Neural cell (in vitro differentiated cells): Measurements from ENCODE around the gene DUSP22. TPM values are rescaled to one million over a fixed set of nuclear protein-coding genes. Genes with fewer than 3 reads are reported as not detected.
A peak's percentile ranks its signal among the peaks of the same experiment; 100 is the strongest.

Experiments used
- H2AFZ ChIP-seq: fragments of 200-600, 300-800 bp; sonication (generic), shearing (Covaris generic); 2 replicates; pipeline ENCODE4 v1.6.0; 2014; ENCODE audit warnings: low read depth, mild to moderate bottlenecking, antibody characterized with exemption, low read length, moderate library complexity
- H3F3A ChIP-seq: fragments of 200-600 bp; shearing (Covaris generic); 2 replicates; pipeline ENCODE4 v1.6.1; 2016; ENCODE audit warnings: mild to moderate bottlenecking, moderate library complexity, mixed read lengths, antibody characterized with exemption, low read length; ENCODE audit not compliant: insufficient read depth, poor library complexity, severe bottlenecking
- H3K27ac ChIP-seq: fragments of 200-600, 300-800 bp; sonication (generic), shearing (Covaris generic); 2 replicates; pipeline ENCODE4 v1.5.1; 2014; ENCODE audit warnings: mild to moderate bottlenecking, low read length, moderate library complexity
- H3K27me3 ChIP-seq: fragments of 300-800, 200-600 bp; sonication (generic), shearing (Covaris generic); 2 replicates; pipeline ENCODE4 v1.6.0; 2014; ENCODE audit warnings: mild to moderate bottlenecking, low read depth, low read length, moderate library complexity; ENCODE audit not compliant: insufficient read depth
- H3K36me3 ChIP-seq: fragments of 300-800, 200-600 bp; sonication (generic), shearing (Covaris generic); 2 replicates; pipeline ENCODE4 v1.5.1; 2014; ENCODE audit warnings: mild to moderate bottlenecking, antibody characterized with exemption, low read length, moderate library complexity; ENCODE audit not compliant: insufficient read depth
- H3K4me2 ChIP-seq: fragments of 300-800, 200-600 bp; sonication (generic), shearing (Covaris generic); 2 replicates; pipeline ENCODE4 v1.6.0; 2014; ENCODE audit warnings: mild to moderate bottlenecking, low read length
- H3K4me3 ChIP-seq: fragments of 300-800, 200-600 bp; sonication (generic), shearing (Covaris generic); 2 replicates; pipeline ENCODE4 v1.5.1; 2014; ENCODE audit warnings: mild to moderate bottlenecking, low read length, moderate library complexity
- H3K79me2 ChIP-seq: fragments of 200-600 bp; shearing (Covaris generic); replicated peaks from 2 replicates; pipeline ENCODE4 v1.6.0; 2014; ENCODE audit warnings: mild to moderate bottlenecking, low read length, moderate library complexity; ENCODE audit not compliant: insufficient read depth
- H3K9ac ChIP-seq: fragments of 300-800, 200-600 bp; sonication (generic), shearing (Covaris generic); 2 replicates; pipeline ENCODE4 v1.6.1; 2016; ENCODE audit warnings: mild to moderate bottlenecking, low read length, mixed read lengths
- H3K9me2 ChIP-seq: fragments of 200-600 bp; shearing (Covaris generic); 2 replicates; pipeline ENCODE4 v1.6.1; 2016; ENCODE audit warnings: mild to moderate bottlenecking, low read length, mixed read lengths; ENCODE audit not compliant: insufficient read depth
- H3K9me3 ChIP-seq: fragments of 200-600, 300-800 bp; sonication (generic), shearing (Covaris generic); 2 replicates; pipeline ENCODE4 v1.6.1; 2016; ENCODE audit warnings: mild to moderate bottlenecking, mixed run types, low read length, moderate library complexity, mixed read lengths
- H4K20me1 ChIP-seq: fragments of 200-600 bp; shearing (Covaris generic); 2 replicates; pipeline ENCODE4 v1.6.1; 2016; ENCODE audit warnings: mild to moderate bottlenecking, mixed run types; ENCODE audit not compliant: insufficient read depth
- EP300 ChIP-seq: fragments of 450-650 bp; conservative IDR thresholded peaks from 2 replicates; pipeline ENCODE4 v1.6.1; 2014; ENCODE audit warnings: antibody characterized with exemption, mild to moderate bottlenecking, moderate library complexity; ENCODE audit not compliant: poor library complexity, severe bottlenecking
- EZH2 ChIP-seq: fragments of 200-600, 300-800 bp; shearing (Covaris generic), sonication (generic); IDR thresholded peaks from 2 replicates; pipeline ENCODE4 v1.6.1; 2014; ENCODE audit warnings: antibody characterized with exemption, low read length, borderline replicate concordance, mild to moderate bottlenecking; ENCODE audit not compliant: insufficient read depth, poor library complexity, severe bottlenecking
- MXI1 ChIP-seq: fragments of 450-650 bp; conservative IDR thresholded peaks from 2 replicates; pipeline ENCODE4 v1.6.1; 2014; ENCODE audit warnings: antibody characterized with exemption, mild to moderate bottlenecking; ENCODE audit not compliant: poor library complexity, severe bottlenecking
- POLR2AphosphoS5 ChIP-seq: IDR thresholded peaks from 2 replicates; pipeline ENCODE4 v1.6.1; 2012
- RAD21 ChIP-seq: fragments of 450-650 bp; conservative IDR thresholded peaks from 2 replicates; pipeline ENCODE4 v1.6.1; 2014; ENCODE audit warnings: antibody characterized with exemption, mild to moderate bottlenecking, moderate library complexity
- SMC3 ChIP-seq: fragments of 450-650 bp; conservative IDR thresholded peaks from 2 replicates; pipeline ENCODE4 v1.6.1; 2014; ENCODE audit warnings: antibody characterized with exemption, mild to moderate bottlenecking, moderate library complexity; ENCODE audit not compliant: poor library complexity
- TAF1 ChIP-seq: IDR thresholded peaks from 2 replicates; pipeline ENCODE4 v1.6.1; 2012; ENCODE audit warnings: low read depth
- polyA minus RNA-seq: library from RNA; depleted of rRNA, polyadenylated mRNA; stranded (reverse); fragments of >200 nt; gene quantifications from 2 replicates; pipeline ENCODE4 v1.2.3, GENCODE V29; 2014
- polyA plus RNA-seq: library from polyadenylated mRNA; depleted of rRNA; stranded (reverse); fragments of >200 nt; gene quantifications from 2 replicates; pipeline ENCODE4 v1.2.3, GENCODE V29; 2014
- TF ChIP-seq, protein P1 (sequence below): IDR thresholded peaks from 2 replicates; pipeline ENCODE4 v1.6.1; 2012; ENCODE audit warnings: borderline replicate concordance
- TF ChIP-seq, protein P2 (sequence below): fragments of 450-650 bp; IDR thresholded peaks from 2 replicates; pipeline ENCODE4 v1.5.1; 2014; ENCODE audit warnings: antibody characterized with exemption, mild to moderate bottlenecking, moderate library complexity; ENCODE audit not compliant: poor library complexity, severe bottlenecking

DUSP22 gene, protein sequence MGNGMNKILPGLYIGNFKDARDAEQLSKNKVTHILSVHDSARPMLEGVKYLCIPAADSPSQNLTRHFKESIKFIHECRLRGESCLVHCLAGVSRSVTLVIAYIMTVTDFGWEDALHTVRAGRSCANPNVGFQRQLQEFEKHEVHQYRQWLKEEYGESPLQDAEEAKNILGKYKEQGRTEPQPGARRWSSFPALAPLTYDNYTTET
- polyA plus RNA-seq (24.9 and 31.8 TPM in 2 replicates), polyA minus RNA-seq (32.5 and 41.6 TPM in 2 replicates)

DNA sequence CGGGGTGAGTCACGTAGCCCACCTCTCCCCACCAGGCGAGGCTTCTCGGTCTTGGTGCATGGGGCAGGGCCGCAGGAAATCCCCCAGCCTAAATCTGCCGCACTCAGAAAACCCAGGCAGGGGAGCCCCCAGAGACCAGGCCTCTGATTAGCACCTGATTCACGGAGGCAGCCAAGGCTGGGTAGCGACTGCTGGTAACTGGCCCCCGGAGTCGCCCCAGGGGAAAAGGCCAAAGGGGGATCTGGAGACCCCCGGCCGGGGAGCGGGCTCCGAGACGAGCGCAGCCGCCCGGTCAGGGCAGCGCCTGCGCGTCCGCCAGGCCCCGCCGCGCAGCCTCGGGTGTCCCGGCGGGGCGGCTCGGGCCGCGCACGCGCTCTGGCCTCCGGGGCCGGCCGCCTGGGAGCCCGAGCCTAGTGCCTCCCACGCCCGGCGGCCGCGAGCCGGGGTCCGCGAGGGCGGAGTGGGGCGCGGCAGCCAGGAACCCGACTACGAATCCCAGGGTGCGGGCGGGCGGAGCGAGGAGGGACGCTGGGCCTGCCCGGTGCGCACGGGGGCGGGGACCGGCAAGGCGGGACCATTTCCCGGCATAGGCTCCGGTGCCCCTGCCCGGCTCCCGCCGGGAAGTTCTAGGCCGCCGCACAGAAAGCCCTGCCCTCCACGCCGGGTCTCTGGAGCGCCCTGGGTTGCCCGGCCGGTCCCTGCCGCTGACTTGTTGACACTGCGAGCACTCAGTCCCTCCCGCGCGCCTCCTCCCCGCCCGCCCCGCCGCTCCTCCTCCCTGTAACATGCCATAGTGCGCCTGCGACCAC is at the start of gene DUSP22:
TSS of gene DUSP22 (plus strand) at position 791 of the 809 bp plus-strand sequence. CDS start 53 bp downstream, outside the sequence.
- peak within 1 kb of the TSS; percentile 6 for H3K27ac ChIP-seq
- TF ChIP-seq, protein P1, sequence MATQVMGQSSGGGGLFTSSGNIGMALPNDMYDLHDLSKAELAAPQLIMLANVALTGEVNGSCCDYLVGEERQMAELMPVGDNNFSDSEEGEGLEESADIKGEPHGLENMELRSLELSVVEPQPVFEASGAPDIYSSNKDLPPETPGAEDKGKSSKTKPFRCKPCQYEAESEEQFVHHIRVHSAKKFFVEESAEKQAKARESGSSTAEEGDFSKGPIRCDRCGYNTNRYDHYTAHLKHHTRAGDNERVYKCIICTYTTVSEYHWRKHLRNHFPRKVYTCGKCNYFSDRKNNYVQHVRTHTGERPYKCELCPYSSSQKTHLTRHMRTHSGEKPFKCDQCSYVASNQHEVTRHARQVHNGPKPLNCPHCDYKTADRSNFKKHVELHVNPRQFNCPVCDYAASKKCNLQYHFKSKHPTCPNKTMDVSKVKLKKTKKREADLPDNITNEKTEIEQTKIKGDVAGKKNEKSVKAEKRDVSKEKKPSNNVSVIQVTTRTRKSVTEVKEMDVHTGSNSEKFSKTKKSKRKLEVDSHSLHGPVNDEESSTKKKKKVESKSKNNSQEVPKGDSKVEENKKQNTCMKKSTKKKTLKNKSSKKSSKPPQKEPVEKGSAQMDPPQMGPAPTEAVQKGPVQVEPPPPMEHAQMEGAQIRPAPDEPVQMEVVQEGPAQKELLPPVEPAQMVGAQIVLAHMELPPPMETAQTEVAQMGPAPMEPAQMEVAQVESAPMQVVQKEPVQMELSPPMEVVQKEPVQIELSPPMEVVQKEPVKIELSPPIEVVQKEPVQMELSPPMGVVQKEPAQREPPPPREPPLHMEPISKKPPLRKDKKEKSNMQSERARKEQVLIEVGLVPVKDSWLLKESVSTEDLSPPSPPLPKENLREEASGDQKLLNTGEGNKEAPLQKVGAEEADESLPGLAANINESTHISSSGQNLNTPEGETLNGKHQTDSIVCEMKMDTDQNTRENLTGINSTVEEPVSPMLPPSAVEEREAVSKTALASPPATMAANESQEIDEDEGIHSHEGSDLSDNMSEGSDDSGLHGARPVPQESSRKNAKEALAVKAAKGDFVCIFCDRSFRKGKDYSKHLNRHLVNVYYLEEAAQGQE, result peak; percentile 40
- peak; percentile 31 for TF ChIP-seq SMC3
- peak; percentile 29 for TF ChIP-seq POLR2AphosphoS5
- peak; percentile 5 for TF ChIP-seq RAD21
- TF ChIP-seq EP300, result peak; percentile 8
- TF ChIP-seq MXI1, result peak; percentile 67
- TF ChIP-seq EZH2, result no peak
- no peak for TF ChIP-seq TAF1
- TF ChIP-seq, protein P2, sequence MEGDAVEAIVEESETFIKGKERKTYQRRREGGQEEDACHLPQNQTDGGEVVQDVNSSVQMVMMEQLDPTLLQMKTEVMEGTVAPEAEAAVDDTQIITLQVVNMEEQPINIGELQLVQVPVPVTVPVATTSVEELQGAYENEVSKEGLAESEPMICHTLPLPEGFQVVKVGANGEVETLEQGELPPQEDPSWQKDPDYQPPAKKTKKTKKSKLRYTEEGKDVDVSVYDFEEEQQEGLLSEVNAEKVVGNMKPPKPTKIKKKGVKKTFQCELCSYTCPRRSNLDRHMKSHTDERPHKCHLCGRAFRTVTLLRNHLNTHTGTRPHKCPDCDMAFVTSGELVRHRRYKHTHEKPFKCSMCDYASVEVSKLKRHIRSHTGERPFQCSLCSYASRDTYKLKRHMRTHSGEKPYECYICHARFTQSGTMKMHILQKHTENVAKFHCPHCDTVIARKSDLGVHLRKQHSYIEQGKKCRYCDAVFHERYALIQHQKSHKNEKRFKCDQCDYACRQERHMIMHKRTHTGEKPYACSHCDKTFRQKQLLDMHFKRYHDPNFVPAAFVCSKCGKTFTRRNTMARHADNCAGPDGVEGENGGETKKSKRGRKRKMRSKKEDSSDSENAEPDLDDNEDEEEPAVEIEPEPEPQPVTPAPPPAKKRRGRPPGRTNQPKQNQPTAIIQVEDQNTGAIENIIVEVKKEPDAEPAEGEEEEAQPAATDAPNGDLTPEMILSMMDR, result no peak
- peak within 1 kb of the TSS; percentile 36 for H3K4me2 ChIP-seq
- H3K9ac ChIP-seq, result peak within 1 kb of the TSS; percentile 64
- no peaks in the 10 kb centered on the region for H3K36me3 ChIP-seq
- peak within 1 kb of the TSS; percentile 63 for H2AFZ ChIP-seq
- H3K27me3 ChIP-seq, result no peaks in the 10 kb centered on the region
- H3K9me3 ChIP-seq, result no peaks in the 10 kb centered on the region
- H4K20me1 ChIP-seq, result no peaks in the 10 kb centered on the region
- H3F3A ChIP-seq, result no peaks in the 10 kb centered on the region
- H3K4me3 ChIP-seq, result peak within 1 kb of the TSS; percentile 68
- no peaks in the 10 kb centered on the region for H3K79me2 ChIP-seq
- H3K9me2 ChIP-seq, result no peaks in the 10 kb centered on the region

DNA sequence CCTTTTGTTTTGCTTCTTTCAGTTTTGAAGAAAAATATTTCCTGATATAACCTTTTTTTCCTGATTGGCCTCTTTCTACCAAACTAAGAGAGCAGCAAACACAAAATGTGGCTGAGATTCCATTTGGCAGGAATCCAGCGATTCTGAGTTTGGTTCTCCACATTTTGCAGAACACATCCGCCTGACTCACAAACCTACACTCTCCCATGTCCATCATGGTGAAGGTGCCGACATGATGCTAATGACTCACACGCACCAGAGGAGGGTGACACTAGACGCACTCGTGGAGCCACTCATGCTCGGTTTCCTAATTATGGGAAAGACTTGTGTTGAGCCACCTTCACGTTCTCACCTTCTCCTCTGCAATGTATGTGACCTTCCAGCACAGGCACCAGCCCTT is 45.9 kb upstream of the DUSP22 start:
- no peak overlapping the region for H3K4me3 ChIP-seq

More for the DNA sequence above, 45.9 kb upstream of the DUSP22 start:
- H4K20me1 ChIP-seq, result no peaks in the 10 kb centered on the region
- H3K27me3 ChIP-seq, result no peaks in the 10 kb centered on the region
- no peaks in the 10 kb centered on the region for H3F3A ChIP-seq
- no peak overlapping the region for H3K27ac ChIP-seq
- no peak overlapping the region for H3K9ac ChIP-seq
- H3K36me3 ChIP-seq, result no peaks in the 10 kb centered on the region
- H2AFZ ChIP-seq, result no peak overlapping the region
- H3K9me2 ChIP-seq, result no peaks in the 10 kb centered on the region
- H3K4me2 ChIP-seq, result no peak overlapping the region
- H3K9me3 ChIP-seq, result no peaks in the 10 kb centered on the region
- H3K79me2 ChIP-seq, result no peaks in the 10 kb centered on the region
- TF ChIP-seq, protein P1, result no peak
- TF ChIP-seq TAF1, result no peak
